ENCODE data around the gene HNRNPH1. TPM values are rescaled to one million over a fixed set of nuclear protein-coding genes. Genes with fewer than 3 reads are reported as not detected.
"Not testable (repeated sequence)": the region's sequence is repeated elsewhere in the genome, so short reads cannot be mapped to it uniquely, and the experiment has no call there.

The HNRNPH1 gene
- total and polyA plus RNA-seq, 2 of the 8 experiments (the other 6 are each of a cell fraction or from before 2014, with no cell fraction given): 170 to 735 TPM

GRCh38 chr5:179658179-179658856, 34.8 kb upstream of the HNRNPH1 start:
- Histone ChIP-seq H3K9ac (replicated peaks in 1 of 4; ENCODE audit: extremely low read depth in 1 of 4, low read depth in 3 of 4, low read length in 3 of 4) (peak overlapping the region in 1 of 4 experiments; percentile 77; a peak in 1 of 7 replicates), H2AFZ (ENCODE audit: low read length) (0 out of 2 replicates have a peak overlapping the region, but pooled peaks have one; percentile 31), H3K4me3 (ENCODE audit: extremely low read depth in 1 of 4, insufficient read depth in 2 of 4, low read depth in 3 of 4, low read length in 4 of 4) (peak overlapping the region; percentile 50 to 72 (median 60)), H4K91ac (replicated peaks; ENCODE audit: insufficient read length, low read length) (peak overlapping the region; percentile 96), H3K4me2 (ENCODE audit: insufficient read depth in 1 of 2, low read depth in 2 of 2, low read length in 2 of 2) (peak overlapping the region; percentile 65 to 87)
- H3K23ac ChIP-seq (ENCODE audit: insufficient read length); H3K27me3 ChIP-seq (replicated peaks in 1 of 4; ENCODE audit: control insufficient read depth in 3 of 4, extremely low read depth in 1 of 4, insufficient read depth in 3 of 4, low read length in 3 of 4); H3K36me3 ChIP-seq (ENCODE audit: control insufficient read depth in 2 of 4, insufficient read depth in 4 of 4, low read length in 3 of 4); H2AK5ac ChIP-seq (ENCODE audit: low read depth, low read length); H3K27ac ChIP-seq (ENCODE audit: low read depth, low read length); H4K8ac ChIP-seq (ENCODE audit: extremely low read depth, insufficient read depth, low read length); H3K79me1 ChIP-seq (ENCODE audit: low read depth, low read length); H2BK5ac ChIP-seq (ENCODE audit: low read depth, low read length); H4K5ac ChIP-seq (ENCODE audit: insufficient read length, low read depth, low read length); H2BK120ac ChIP-seq (replicated peaks; ENCODE audit: low read depth, low read length); H2BK12ac ChIP-seq (ENCODE audit: low read depth, low read length); H3K18ac ChIP-seq (ENCODE audit: extremely low read depth, low read length); H4K20me1 ChIP-seq (replicated peaks in 1 of 2; ENCODE audit: control insufficient read depth in 1 of 2, insufficient read depth in 2 of 2, low read length in 2 of 2); H3K56ac ChIP-seq (replicated peaks; ENCODE audit: insufficient read length, low read depth, low read length); H3K4me1 ChIP-seq (replicated peaks in 1 of 4; ENCODE audit: control insufficient read depth in 3 of 4, insufficient read depth in 4 of 4, low read length in 3 of 4); FAIRE-seq; H2BK20ac ChIP-seq (ENCODE audit: low read length); H3K9me3 ChIP-seq (ENCODE audit: insufficient read depth in 2 of 2, low read depth in 1 of 2, low read length in 1 of 2); DNase-seq (ENCODE audit: low read depth in 1 of 2, low spot score in 2 of 2); H3K4ac ChIP-seq (replicated peaks; ENCODE audit: insufficient read length, low read depth, low read length); H3K14ac ChIP-seq (ENCODE audit: insufficient read length); H2BK15ac ChIP-seq (ENCODE audit: low read length); H3K79me2 ChIP-seq (ENCODE audit: control insufficient read depth in 1 of 2, insufficient read depth in 2 of 2, low read length in 2 of 2); CTCF ChIA-PET (ENCODE audit: partially characterized antibody); H3K23me2 ChIP-seq (ENCODE audit: low read depth, low read length): not testable (repeated sequence)
- TF ChIP-seq CEBPB (IDR thresholded peaks at IDR 0.05; ENCODE audit: low read depth, low read length): 0 out of 2 replicates have a peak, but pooled peaks have one; percentile 14
- WGBS, 2 experiments (ENCODE audit: extremely low coverage in 1 of 2, insufficient coverage in 1 of 2, insufficient read length in 1 of 2, insufficient replicate concordance in 2 of 2, low coverage in 1 of 2, low lambda C conversion rate in 2 of 2, missing lambda C conversion rate in 1 of 2): 23% methylated on average over 8 of the region's 29 CpGs; no CpG with 5 or more reads in 1 of the 2 experiments
- POLR2A ChIA-PET (ENCODE audit: partially characterized antibody): interaction anchor here (1.0 kb wide), 1 partner anchor 10 kb away, joined by 3 read pairs; no protein-coding TSS in a partner anchor

Data from H1 (cell line).